Kidney glomerular epithelial cell (primary cell): ENCODE measurements around the gene TST.
"Not testable (repeated sequence)": the region's sequence is repeated elsewhere in the genome, so short reads cannot be mapped to it uniquely, and the experiment has no call there.

Experiments
- DNase-seq: peaks from one replicate; lab custom pipeline; 2025; lab: John Stamatoyannopoulos, UW

The TST gene

DNA sequence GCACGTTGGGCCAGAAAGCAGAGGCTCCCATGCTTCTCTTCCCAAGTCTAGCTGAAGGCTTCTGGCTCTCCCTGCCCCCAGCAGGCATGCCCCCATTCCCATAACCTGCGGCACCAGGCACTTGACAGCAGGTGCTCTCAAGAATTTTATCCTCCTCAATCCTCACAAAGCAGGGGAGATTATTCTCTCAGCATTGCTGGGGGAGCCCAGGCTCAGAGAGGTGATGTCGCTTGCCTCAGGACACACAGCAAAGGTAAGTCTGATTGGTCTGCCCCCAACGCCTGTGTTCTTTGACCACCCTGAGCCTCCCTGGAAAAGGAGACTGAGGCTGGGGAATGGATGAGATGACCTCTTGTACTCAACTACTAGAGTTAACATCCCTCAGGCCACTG lies 4.8 kb downstream of the TST start:
- DNase-seq, result no peak

GRCh38 chr22:37012956-37013355 lies 6.3 kb downstream of the TST start:
- DNase-seq, result no peak

DNA sequence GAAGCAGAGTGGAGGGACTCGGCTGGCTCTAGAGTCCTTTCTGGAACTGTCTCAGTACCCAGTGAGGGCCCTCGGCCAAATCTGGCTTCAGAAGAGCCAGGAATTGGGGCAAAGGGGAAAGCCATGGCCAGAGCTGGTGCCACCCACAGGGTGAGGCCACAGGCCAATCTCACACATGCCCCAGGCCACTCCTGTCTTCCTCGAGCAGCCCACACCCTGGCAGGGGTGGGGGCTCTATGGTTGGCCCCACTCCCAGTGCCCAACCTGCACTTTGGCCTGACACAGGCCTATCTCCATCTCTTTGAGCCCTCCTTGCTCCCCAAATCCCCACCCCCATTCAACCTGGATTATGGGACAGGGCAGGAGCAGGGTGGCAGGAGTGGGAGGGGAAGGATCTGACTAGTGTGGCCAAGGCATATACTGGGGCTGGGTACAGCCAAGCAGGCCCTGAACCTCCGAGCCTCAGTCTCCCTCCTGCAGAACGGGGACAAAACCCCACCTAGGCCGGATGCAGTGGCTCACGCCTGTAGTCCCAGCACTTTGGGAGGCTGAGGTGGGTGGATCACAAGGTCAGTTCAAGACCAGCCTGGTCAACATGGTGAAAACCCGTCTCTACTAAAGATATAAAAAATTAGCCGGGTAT lies 6.9 kb downstream of the TST start:
- DNase-seq, result no peak

GRCh38 chr22:37011472-37011871 lies 7.8 kb downstream of the TST start:
- no peak for DNase-seq

DNA sequence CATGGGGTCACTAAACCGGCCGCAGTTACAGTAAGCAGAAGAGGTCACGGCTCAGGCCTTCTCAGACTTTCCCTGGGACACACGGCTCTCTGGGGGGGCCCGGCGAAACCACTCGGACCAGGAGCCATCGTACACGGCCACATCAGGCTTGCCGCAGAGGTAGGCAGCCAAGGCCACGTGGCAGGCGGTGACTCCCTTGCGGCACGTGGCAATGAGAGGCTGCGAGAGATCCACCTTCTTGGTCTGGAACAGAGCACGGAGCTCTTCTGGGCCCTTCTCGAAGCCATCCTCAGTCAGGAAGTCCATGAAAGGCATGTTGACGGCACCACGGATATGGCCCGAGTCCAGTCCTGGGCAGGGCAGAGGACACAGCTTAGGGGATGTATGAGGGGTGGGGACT lies 8.3 kb downstream of the TST start:
- DNase-seq, result no peak

DNA sequence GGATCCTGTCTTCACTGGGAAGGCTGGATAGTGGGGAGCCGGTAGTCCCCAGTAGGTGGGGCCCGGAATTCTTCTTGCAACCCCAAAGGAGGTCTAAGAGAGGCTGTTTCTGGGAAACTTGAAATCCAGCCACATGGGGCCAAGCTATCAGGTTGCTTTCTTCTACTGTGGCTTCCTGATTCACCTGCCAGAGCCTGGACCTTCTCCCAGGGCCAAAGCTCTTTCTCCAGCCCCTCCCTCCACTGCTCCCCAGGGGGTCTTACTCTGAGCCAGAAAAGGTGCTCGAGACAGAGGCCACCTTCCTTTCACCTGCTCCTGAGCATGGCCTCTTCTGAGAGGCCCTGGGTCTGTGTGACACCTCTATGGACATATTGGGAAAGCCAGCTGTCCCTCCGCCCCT lies 9.1 kb downstream of the TST start:
- no peak for DNase-seq

GRCh38 chr22:37009490-37009889 lies 9.8 kb downstream of the TST start:
- DNase-seq, result no peak

DNA sequence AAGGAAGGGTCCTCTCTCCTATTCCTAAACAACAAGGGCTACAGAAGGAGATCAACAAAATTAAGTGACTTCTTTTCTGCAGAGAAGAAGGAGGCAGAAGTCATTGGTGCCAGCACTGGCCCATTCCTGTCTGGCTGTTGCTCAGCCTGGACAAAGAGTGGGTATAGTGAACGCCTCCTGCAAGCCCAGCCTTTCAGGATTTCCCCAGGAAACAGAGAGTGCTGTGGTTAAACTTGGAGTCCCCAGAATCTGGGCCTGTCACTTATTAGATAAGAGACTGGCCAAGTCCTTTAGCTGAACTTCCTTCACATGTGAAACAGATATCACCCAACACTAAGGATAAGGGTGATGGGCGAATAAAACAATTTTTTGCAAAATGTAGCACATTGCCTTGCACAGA lies 10.9 kb downstream of the TST start:
- DNase-seq, result no peak

DNA sequence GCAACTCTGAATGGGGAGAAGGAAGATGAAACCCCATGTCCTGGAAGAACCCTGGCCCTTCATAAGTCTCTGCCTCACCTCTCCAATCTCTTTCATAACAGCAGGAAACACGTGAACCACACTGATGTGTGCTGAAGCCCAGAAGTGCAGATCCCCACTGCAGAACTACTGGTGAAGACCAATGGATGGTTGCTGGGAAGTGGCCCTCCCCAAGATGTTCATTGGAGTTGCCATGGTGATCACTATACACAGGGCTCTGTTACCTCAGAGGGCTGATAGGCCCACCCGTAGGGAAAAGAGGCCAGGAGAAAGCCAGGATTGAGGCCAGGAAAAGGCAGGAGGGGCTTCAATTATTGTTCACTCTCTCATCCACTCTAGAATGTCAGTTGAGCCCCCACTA lies 11.6 kb downstream of the TST start:
- DNase-seq, result no peak

DNA sequence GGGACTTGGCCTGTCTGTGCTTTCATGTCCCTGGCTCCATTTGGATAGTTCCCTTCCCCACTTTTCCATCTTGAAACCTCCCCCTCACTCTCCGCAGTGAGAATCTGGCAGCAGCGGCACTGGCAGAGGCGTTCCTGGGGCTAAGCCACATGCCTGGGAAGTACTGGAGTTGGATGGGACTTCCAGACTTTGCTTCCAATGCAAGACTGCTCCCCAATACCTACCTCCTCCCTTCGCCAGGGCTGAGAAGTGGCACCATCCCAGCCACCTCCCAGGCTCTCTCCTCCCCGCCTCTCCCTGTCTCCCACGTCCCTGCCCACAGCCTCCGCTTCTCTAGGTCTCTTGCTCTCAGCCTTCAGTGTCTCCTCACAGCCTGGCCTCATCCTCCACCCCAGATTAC lies 16.6 kb downstream of the TST start:
- DNase-seq, result no peak

DNA sequence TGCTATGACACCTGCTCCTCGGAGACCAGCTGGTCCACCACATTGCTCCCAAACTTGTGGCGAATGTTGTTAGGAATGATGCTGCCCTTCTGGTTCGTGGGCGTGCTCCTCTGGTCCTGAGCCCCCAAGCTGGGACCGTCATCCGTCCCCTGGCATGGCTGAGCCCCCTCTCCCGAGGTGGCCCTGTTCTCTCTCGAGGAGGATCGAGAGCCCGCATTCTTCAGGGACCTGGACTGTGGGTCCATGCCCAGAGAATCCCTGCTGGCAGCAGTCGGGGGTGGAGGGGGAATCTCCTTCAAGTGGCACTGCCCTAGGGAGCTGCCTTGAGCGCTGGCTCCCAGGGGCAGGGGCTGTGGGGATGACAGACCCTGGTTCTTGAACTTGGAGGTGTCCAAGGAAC lies 17.4 kb downstream of the TST start:
- no peak for DNase-seq

DNA sequence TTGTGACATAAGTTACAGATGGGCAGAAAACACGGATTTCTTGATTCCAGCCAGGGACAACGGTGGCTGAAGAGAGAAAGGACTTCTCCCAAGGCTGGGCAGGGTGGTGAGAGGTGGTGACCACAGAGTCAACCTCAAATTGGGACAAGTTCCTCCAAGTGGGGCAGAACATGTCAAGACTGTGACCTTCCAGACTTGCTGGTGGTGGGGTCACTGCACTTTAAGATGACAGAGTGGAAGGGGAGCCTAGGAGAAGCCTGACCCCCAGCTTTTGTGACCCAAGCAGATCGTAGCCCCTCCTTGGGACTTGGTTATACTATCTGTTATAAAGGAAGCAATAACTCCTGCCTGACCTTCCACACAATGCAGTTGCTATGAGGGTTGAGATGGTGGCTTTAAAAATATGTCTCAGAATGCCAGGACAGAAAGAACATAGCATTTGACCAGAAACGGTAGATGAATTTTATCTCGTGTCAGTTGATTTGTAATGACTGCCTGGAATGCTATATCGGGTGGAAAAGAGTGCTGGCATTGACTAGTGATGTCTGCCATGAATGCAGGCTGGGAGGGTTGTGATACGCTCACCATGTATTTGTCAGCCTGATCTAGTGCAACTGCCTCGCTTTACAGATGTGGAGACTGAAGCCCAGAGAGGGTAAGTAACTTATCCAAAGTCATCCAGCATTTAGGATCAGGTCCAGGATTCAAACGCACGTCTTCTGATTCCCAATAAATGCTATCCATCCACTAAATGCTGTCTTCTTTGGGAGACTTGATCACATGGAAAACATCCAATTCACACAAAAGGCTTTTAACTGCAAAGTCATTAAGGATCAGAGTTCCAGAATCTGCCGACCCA lies 18.3 kb downstream of the TST start:
- DNase-seq, result no peak

GRCh38 chr22:36999463-36999862 lies 19.8 kb downstream of the TST start:
- DNase-seq, result no peak

GRCh38 chr22:36998620-36999351 lies 20.5 kb downstream of the TST start:
- DNase-seq, result no peak

- no peak for DNase-seq
Measured at GRCh38 chr22:36997746-36998145, 21.5 kb downstream of the TST start.

DNA sequence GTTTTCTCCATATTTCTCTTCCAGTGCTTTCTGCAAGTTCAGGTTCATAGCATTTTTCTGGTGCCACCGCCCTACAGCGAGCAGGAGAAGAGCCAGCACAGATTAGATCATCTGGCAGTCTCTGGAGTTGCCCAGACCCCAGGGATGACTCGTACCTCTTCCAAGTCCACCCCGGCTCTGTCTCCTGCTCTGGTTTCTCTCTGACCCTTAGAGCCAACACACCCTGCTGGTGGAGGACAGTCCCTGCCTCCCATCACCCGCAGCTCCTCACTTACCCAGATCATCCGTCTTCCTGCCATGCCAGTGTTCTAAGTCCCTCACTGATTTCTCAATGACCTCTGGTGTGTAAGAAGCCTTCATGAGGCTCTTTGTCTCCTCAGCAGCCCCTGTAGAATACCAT lies 28.0 kb downstream of the TST start:
- DNase-seq, result no peak

DNA sequence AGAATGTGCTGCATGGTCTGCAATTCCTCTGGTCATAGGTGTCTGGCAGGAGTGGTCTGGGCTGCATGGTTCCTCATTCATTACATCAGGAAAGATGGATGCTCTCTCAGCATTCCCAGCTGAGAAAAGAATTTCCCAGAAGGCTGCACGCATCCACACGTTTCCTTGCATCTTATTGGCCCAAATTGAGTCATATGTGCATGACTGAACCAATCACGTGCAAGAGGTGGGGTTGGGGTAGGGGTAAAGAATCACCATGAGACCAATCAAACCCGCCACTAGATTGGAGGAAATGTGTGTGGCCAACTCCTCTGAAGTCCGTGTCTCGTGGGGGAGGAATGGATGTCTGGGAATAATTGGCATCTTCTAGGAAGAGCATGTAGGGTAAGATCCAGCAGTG lies 28.8 kb downstream of the TST start:
- DNase-seq, result no peak

DNA sequence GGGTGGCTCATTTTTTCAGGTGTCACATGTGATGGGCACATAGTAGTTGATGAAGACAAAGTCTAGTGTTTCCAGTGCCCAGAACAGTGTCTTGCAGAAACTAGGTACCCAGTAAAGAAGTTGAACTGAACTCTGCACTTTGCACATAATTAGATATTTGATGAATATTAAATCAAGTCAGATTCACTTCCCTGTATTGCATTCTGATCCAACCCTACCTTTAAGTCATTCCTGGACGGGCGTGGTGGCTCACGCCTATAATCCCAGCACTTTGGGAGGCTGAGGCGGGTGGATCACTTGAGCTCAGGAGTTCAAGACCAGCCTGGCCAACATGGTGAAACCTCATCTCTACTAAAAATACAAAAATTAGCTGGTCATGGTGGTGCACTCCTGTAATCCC lies 30.2 kb downstream of the TST start:
- not testable (repeated sequence) for DNase-seq

DNA sequence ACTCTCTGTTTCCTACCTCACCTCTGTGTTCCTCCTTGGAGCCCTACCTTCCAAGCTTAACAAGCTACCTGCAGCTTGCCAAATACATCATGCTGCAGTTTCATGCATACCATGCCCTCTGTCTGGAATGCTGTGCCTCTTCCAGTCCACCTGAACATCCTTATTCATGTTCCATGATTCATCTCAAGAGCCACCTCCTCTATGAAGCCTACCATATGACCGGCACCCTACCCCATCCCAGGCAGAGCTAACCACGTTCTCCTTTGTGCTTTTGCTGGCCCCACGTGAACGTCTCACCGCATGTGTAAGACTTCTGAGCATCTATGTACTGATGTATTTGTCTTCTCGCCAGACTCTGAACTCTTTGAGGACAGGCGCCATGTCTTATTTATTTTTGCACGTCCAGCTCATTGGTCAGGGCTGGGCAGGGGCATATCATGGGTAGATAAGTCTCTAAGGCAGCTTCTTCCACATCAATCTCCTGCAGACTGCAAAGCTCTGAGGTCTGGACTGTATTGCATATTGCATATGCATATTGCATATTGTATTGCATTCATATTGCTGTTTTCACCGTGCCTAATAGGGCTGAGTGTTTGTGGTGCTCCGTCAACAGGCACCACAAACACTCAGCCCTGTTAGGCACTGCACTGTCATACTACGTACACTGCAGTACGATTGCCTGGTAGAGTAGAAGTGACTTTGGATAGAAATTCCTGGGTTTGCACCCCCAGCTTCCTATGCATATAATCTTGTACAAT lies 31.0 kb downstream of the TST start:
- no peak for DNase-seq

- no peak for DNase-seq
Measured at GRCh38 chr22:36986242-36986821, 32.9 kb downstream of the TST start.

- DNase-seq, result no peak
Measured at GRCh38 chr22:36985211-36985889, 33.9 kb downstream of the TST start.
